Measurements from ENCODE around the gene LZTFL1.

LZTFL1 gene

DNA sequence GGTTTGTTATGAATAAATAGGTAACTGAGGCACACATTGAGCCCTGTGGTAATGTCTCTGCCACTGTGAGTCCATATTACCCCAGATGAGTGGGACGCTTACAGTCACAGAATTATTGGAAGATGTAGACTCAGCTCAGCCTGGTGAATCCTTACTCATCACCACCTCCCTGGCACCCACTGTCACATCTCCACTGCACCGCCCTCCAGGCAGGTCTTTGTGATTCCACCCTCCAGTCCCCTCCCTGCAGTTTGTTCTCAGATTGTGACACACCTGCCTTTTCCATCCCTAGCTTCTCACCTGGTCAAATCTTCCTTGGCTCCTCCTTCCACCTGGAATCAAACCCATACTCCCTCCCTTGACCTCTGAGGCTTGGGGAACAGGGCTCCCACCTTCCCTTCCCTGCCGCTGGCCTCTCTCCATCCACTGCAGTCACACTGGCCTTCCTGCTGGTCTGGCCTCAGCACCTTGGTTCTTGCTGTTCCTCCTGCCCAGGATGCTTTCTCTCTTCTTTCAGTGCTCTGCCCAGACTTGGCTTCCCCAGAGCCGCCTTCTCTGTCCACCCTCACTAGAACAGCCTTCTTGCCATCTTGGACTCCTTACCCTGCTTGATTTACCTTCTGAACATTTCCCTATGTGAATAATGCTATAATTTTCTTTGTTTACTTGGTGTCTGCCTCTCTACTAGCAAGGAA, 55.0 kb downstream of the LZTFL1 start:
- DNase-seq (ENCODE audit: low read depth in 2 of 2) = no peak

DNA sequence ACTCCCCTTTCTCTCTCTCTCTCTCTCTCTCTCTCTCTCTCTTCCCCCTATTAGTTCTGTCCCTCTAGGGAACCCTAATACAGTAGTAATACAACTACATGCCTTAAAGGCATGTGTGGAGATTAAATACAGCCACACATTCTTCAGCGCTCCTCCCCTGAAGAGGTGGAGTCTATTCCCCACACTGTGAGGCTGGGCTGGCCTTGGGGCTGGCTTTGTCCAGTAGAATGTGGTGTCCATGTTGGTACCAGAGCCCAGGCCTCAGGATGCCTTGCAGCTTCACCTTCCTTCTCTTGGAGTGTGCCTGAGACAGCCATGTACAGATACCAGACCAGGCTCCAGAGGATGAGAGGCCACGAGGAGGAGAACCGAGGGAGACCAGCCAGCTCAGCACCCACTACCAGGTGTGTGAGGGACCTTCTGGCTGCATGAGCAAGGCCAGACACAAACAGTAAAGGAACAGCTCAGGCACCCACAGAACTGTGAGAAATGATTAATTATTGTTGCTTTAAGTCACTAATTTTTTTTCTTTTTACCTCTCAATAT, 56.2 kb downstream of the LZTFL1 start:
- DNase-seq (ENCODE audit: low read depth in 2 of 2) = no peak

DNA sequence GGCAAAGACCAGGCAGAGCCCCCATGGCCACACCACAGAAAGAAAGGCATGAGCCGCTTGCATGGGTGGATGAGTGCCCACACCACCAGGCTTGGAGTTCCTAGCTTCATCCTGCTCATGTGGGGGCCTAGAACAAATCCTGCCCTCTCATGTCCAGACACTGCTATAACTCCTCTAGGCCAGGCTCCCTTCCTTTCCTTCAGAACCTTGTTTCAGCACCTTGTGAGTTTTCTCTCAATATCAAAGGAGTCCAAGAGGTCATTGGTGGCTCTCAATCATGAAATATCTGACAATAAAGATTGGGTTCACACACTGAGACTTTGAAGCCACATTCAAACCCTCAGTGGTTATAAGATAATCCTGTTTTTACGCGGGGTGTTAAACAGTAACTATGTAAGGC, 58.3 kb downstream of the LZTFL1 start:
- no peak for DNase-seq (ENCODE audit: low read depth in 2 of 2)

DNA sequence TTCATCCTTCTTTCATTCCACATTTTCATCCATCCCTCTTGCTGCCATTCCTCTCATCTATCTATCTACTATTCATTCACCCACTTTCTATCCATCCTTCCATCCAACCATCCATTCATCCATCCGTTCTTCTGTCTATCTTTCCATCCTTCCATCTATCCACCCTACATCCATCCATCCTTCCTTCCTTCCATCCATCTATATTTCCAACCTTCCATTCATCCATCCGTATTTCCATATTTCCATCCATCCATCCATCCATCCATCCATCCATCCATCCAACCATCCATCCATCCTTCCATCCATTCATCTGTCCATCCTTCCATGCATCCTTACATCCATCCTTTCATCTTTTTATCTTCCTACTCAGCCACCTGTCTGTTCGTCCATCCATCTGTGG, 59.5 kb downstream of the LZTFL1 start:
- DNase-seq (ENCODE audit: low read depth in 2 of 2) = no peak

DNA sequence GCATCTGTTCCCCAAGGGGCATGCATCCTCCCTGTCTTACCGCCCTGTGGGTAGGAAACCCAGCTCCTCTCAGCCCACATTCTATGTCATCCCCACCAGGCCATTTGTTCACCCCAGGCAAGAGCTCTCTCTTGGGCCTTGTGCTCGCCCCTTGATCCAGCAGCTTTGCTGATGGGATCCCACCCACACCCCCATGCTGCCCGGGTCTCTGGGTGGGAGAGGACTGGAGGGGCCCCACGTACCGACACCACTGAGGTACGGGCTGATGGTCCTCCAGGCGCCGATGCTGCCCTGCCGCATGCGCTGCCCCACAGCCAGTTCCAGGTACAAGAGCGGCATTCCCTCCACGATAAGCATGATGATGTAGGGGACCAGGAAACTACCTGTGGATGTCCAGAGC, 60.1 kb downstream of the LZTFL1 start:
- no peak for DNase-seq (ENCODE audit: low read depth in 2 of 2)

DNA sequence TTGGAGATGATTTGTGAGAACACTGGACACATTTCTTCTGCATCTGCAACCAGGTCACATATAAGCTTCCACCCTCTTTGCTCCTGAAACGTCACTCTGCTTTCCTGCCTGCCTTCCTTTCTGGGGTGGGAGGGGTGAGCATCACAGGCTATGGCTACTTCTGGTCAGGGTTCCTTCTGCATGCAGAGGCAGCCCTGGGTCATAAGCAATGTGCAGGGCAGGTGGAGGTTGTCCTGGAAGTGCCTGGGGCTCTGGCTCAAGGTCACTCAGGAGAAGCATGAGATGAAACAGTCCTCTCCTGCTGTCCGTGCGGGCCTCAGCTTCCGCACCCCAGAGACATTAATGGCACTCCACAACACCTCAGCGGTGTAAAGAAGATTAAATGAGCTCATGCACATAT, 60.6 kb downstream of the LZTFL1 start:
- DNase-seq (ENCODE audit: low read depth in 2 of 2) = no peak

DNA sequence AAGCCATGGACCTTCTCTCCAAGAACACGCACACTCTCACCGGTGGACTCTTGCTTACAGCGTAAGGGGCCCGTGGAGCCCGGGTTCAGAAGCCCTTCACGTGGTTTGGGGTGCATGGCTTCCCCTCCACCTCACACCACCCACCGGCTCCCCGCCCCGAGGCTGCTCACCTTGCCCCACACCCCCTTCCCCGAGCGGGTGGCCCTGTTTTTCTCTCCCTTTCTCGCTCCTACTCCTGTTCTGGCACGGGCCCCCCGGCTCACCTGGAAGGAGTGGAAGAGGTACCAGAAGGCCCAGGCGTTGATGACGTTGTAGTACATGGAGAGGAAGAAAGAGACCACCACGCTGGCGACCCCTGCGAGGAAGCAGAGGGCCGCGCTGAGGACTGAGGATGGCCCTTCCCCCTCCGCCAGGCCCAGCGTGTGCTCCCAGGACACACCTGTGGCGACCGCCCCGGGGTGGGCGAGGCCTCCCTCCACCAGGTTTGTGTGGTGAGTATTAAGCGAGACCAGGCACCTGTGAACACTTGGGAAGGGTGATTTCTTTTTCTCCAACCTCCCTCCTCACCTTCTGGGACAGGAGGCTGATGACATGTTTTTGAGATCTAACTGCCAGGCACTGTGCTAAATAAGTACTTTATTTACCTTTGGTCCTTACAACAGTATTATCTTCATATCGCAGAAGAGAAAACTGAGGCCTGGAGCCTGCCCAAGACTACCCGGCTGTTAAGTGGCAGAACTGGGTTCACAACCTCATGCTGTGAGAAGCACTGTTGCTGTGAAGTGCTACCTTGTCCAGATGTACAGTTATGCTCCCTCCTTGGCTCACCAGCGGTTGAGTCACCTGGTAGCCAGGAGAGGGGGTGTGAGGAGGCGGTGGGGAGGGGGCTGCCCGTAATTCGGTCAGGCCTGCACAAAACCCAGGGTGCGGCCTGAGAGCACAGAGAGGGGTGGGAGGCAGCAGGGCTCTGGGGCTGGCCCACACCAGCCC, 61.9 kb downstream of the LZTFL1 start:
- no peak for DNase-seq (ENCODE audit: low read depth in 2 of 2)

DNA sequence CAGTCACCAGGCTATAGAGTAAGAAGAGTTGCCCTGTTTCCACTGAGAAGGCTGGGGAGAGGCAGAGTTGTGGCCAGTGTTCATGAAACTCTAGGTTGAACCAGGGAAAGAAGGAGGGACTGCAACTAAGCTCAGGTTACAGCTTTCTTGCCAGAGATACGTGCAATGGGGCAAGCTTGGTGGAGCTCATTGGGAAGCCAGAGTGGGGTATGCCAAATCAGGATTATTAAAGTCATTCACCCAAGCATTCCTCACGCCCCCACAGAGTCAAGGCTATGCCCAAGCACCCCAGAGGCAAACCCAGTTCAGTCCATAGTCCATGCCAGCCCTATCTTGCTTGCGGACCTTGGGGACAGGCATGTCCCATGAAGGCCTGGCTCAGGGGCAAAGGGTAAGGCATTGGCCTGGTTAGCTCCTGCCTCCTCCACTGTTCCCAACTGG, 63.1 kb downstream of the LZTFL1 start:
- no peak for DNase-seq (ENCODE audit: low read depth in 2 of 2)

DNA sequence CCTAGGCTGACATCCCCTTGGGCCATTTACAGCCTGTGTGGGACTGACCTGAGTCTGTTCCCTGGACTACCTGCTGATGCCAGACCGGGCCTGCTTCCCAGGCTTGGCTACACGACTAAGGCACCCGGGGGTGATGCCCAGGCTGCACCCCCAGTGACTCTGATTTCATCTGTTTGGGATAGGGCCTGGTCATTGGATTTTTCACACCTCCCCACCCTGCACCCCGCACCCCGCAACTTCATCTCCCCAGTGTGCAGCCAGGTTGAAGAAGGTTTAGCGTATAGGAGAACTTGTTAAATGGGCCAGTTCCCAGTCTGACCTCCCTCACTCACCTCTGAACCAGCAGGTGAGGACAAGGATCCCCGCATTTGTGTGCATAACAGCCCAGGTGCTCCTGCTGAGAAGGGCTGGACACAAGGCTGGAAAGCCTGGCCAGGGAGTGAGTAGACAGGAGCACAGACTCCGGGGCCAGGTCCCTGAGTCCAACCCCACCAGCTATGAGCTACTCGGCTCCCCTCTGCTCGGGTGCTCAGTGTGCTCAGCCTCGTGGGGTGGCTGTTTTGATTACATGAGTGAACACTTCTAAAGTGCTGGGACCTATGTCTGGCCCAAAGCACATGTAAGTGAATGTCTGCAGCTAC, 64.1 kb downstream of the LZTFL1 start:
- no peak for DNase-seq (ENCODE audit: low read depth in 2 of 2)

DNA sequence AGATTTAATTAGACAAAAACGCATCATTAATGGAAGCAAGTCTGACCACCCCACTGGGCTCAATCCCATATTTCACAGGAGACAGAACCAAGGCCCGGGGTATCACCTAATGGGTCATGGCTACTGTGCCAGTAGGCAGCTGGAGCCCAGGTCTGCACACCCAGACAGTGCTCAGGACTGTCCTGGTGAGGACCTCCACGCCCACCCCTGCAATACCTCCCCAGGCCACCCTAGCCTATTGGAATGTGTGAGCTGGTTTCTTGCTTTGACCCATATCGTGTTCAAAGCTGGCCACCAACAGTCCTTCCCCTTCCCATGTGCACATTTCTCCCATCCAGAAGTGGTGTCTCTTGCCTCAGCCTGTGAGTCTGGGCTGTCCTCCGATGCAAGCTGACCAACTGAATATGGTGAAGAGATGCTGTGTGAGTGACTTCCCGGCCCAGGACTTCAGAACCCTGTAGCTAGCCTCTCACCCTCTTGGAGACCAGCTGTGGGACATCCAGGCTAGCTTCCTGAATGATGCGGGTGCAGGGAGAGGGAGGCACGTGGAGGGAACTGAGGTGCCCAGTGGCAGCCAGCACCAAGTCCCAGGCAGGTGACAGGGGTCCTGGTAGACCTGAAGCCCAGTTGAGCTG, 64.7 kb downstream of the LZTFL1 start:
- DNase-seq (ENCODE audit: low read depth in 2 of 2) = no peak

DNA sequence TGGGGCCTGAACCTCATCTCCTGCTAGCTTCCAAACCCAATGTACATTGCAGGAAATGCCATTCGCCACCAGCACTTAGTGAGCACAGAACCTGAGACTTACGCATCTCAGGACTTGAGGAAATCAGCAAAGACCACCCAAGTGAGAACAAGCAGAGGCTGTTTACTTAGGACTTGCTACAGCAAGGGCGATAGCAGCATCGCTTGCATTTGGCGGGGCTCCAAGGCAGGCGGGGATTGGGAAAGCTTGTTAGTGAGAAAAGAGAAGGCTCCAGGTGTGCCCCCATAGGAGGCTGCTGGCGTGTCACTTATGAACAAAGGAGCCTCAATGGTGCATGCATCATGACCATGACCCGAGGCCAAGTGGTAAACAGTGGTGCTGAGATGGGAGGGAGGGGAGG, 65.3 kb downstream of the LZTFL1 start:
- no peak for DNase-seq (ENCODE audit: low read depth in 2 of 2)

DNA sequence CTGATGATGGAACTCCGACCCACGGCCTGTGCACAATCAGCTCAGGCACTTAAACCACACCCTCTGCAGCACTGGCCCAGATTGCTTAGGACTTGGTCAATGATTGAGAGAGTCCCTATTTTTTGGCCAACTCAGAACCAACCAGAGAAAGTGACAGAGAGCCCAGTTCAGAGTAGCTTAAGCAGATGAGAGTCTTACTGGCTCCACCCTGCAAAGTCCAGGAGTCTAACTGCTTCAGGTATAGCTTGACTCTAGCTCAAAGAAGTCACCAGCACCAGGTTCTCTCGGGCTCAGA, 65.7 kb downstream of the LZTFL1 start:
- no peak for DNase-seq (ENCODE audit: low read depth in 2 of 2)

DNA sequence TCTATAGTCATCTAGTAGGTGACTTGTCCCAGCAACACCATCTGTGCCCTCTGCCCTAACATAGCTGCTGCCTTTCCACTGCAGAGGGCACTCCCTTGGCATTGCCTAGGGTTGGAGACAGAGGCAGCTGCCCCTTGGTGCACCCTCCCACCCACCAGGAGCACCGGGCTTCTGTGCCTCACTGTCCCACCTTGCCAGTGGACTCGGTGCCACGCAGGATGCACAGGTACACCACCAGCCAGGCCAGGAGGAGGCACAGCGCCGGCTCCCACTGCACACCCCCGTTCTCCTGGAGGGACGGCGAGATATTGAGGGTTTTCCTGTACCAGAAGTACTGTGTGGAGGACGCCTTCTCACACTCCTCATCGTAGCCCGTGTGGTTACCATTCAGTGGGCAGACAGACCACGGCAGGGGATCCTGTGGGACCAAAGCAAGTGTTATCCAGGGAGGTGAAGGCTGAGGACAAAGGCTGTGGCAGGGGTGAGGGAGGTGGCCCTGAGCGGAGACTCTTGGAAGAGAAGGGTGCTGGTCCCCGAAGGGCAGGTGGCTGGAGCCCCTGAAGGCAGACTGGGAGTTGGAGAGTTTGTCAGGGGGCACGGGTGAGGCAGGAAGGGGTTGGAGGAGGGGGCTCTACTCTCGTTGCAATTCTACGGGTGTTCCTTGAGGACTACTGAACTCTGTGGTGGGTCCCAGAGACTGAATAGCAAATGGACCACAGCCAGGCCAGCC, 66.2 kb downstream of the LZTFL1 start:
- DNase-seq (ENCODE audit: low read depth in 2 of 2) = no peak

DNA sequence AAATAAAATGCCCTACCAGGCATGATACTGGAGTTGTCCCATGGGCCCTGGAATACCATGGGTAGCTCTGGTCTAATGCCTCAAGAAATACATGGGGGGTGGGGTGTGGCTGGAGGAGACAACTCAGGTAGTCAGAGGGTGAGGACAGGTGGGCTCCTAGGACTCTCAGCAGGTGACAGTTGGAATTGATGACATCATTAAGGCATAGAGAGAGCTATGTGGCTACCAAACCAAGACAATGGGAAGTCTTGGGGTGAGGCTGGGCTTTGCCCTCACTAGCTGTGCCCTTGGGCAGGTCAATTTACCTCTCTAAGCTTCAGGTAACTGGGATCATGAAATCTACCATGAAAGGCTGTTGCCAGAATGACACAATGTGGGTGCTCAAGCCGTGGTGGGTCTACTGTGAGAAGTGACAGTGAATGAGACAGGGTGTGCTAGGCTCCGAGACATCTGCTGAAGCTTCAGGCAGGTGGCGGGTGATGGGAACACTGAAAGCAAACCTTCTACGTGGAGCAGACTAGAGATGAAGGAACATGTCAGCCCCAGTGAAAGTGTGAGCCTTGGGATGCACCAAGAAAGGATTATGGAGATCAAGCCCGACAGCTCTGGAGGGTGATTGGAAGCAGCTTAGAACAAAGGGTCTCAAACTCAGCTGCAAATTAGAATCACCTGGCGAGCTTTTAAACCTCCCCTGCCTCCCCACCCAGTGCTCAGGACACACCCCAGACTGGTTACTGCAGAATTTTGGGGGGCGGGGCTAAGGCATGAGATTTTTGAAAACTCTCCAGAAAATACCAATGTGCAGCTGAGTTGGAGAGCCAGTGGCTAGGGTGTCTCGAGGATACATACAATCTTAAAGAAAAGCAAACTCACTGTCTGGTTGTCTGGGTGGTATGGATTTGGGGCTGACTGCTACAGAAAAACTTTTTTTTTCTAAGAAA, 67.1 kb downstream of the LZTFL1 start:
- DNase-seq (ENCODE audit: low read depth in 2 of 2) = no peak

DNA sequence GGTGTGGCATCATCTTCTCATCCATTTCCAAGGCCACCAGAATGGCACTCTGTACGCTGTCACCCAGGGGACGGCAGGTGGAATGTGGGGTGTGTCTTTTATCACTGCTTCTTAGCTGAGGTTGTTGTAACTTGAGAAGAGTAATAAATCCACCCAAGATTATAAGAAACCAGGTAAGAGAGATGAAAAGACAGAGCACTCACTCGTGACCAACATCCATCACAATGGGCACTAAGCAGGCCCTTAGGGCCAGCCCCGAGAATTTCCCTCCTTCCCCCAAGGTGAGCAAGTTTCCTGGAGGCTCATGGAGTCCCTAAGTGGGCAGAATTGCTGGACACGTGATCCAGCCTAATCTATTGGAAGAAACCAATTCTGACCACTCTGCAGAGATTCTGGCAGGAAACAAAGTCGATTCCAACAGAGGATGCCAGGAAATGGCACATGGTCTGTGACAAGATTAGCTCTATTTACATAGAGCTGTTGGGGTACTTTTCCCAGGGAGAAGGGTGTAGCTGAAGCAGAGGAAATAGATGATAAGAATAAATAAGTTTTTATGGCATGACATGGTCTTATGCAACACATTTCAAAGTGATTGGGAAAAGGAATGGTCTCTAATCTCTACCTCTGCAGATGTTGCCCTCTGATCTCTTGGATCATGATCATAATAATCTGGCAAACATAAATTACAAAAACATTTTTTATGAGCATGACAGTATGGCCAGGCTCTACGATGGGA, 68.0 kb downstream of the LZTFL1 start:
- DNase-seq (ENCODE audit: low read depth in 2 of 2) = no peak

All from stimulated activated CD8-positive, alpha-beta memory T cell treated with anti-CD3 and anti-CD28 coated beads, Interleukin-15, amount 100 ng/mL, for 4 hours (primary cell).